OCI-M2 (cell line): ENCODE results near the gene PDF.
"Not testable (repeated sequence)": the region's sequence is repeated elsewhere in the genome, so short reads cannot be mapped to it uniquely, and the experiment has no call there.

Experiments
- DNase-seq: peaks from one replicate; lab custom pipeline; 2025; ENCODE audit not compliant: unreplicated experiment; lab: John Stamatoyannopoulos, UW

The PDF gene

GRCh38 chr16:69330286-69331109 is at the start of gene PDF:
TSS of gene PDF (minus strand) at chr16:69330588. CDS start at chr16:69330570, 18 bp downstream.
- DNase-seq, result peak; percentile 41

GRCh38 chr16:69378760-69379159 is 48.4 kb upstream of the PDF start:
- DNase-seq, result no peak

- no peak for DNase-seq
Observed at GRCh38 chr16:69378036-69378435, 47.6 kb upstream of the PDF start.

GRCh38 chr16:69376393-69377059 is 46.1 kb upstream of the PDF start:
- DNase-seq, result no peak

GRCh38 chr16:69373019-69373418 is 42.6 kb upstream of the PDF start:
- DNase-seq, result no peak

GRCh38 chr16:69371564-69371963 is 41.2 kb upstream of the PDF start:
- no peak for DNase-seq

GRCh38 chr16:69368866-69369265 is 38.5 kb upstream of the PDF start:
- DNase-seq, result no peak

- no peak for DNase-seq
Observed at GRCh38 chr16:69367980-69368379, 37.6 kb upstream of the PDF start.

- DNase-seq, result no peak
Observed at GRCh38 chr16:69366431-69366830, 36.0 kb upstream of the PDF start.

GRCh38 chr16:69365901-69366300 is 35.5 kb upstream of the PDF start:
- no peak for DNase-seq

GRCh38 chr16:69364088-69364487 is 33.7 kb upstream of the PDF start:
- DNase-seq, result no peak

- no peak for DNase-seq
Observed at GRCh38 chr16:69363281-69363717, 32.9 kb upstream of the PDF start.

- not testable (repeated sequence) for DNase-seq
Observed at GRCh38 chr16:69360070-69360469, 29.7 kb upstream of the PDF start.

GRCh38 chr16:69351309-69352027 is 21.1 kb upstream of the PDF start, which contains the start of gene TMED6:
TSS of gene TMED6 (minus strand) at chr16:69351786. CDS start at chr16:69351753, 33 bp downstream.
- DNase-seq, result no peak

GRCh38 chr16:69350536-69351133 is 20.2 kb upstream of the PDF start:
- DNase-seq, result no peak

GRCh38 chr16:69349536-69349935 is 19.1 kb upstream of the PDF start:
- no peak for DNase-seq

GRCh38 chr16:69348222-69348621 is 17.8 kb upstream of the PDF start:
- DNase-seq, result no peak

GRCh38 chr16:69346683-69347082 is 16.3 kb upstream of the PDF start:
- DNase-seq, result no peak

GRCh38 chr16:69345923-69346322 is 15.5 kb upstream of the PDF start:
- DNase-seq, result no peak

- no peak for DNase-seq
Observed at GRCh38 chr16:69344171-69344570, 13.8 kb upstream of the PDF start.

- no peak for DNase-seq
Observed at GRCh38 chr16:69340095-69340644, 9.8 kb upstream of the PDF start.
